Measurements from ENCODE around the gene PSORS1C1. TPM values are rescaled to one million over a fixed set of nuclear protein-coding genes. Genes with fewer than 3 reads are reported as not detected.

The PSORS1C1 gene
- total RNA-seq, 1 experiment from 2014 or later = 0.48 TPM

- Histone ChIP-seq H2BK20ac (ENCODE audit: low read depth, low read length, poor library complexity, severe bottlenecking) (no peak overlapping the region), H3K18ac (ENCODE audit: insufficient read length, low read depth, low read length) (no peak overlapping the region), H3K9me3 (ENCODE audit: control insufficient read depth, low read depth, low read length) (no peaks in the 10 kb centered on the region), H3K14ac (ENCODE audit: insufficient read depth, low read length) (no peak overlapping the region), H3K79me2 (ENCODE audit: insufficient read depth, low read length) (no peaks in the 10 kb centered on the region), H3K56ac (ENCODE audit: insufficient read length, low read depth, low read length) (no peak overlapping the region), H4K91ac (ENCODE audit: insufficient read length, low read depth, low read length) (no peak overlapping the region), H2BK120ac (ENCODE audit: low read depth, low read length, poor library complexity, severe bottlenecking) (no peak overlapping the region), H3K4me1 (ENCODE audit: insufficient read depth, low read length) (no peaks in the 10 kb centered on the region), H2BK5ac (ENCODE audit: insufficient read length, low read length) (no peak overlapping the region), H3K23ac (ENCODE audit: insufficient read length, low read depth, low read length) (no peak overlapping the region), H3K79me1 (ENCODE audit: insufficient read depth, low read depth, low read length, poor library complexity, severe bottlenecking) (no peaks in the 10 kb centered on the region), H3K27me3 (ENCODE audit: insufficient read depth, low read length) (no peaks in the 10 kb centered on the region), H4K20me1 (ENCODE audit: control insufficient read depth, insufficient read depth, insufficient read length) (no peaks in the 10 kb centered on the region), H3K4ac (ENCODE audit: low read depth, low read length) (no peak overlapping the region), H3K4me2 (ENCODE audit: insufficient read depth, insufficient read length, low read length) (no peak overlapping the region), H3K27ac (ENCODE audit: insufficient read length, low read depth, low read length) (no peak overlapping the region), H3K9ac (ENCODE audit: extremely low read depth, insufficient read length, low read length) (no peak overlapping the region), H2AK5ac (ENCODE audit: insufficient read length, low read length) (no peak overlapping the region), H3K23me2 (ENCODE audit: insufficient read length, low read depth, low read length, poor library complexity, severe bottlenecking) (no peaks in the 10 kb centered on the region), H4K5ac (ENCODE audit: insufficient read length, low read depth, low read length) (no peak overlapping the region), H2BK15ac (ENCODE audit: low read depth, low read length) (no peak overlapping the region), H2AFZ (ENCODE audit: low read length) (no peak overlapping the region), H3T11ph (ENCODE audit: low read length) (no peak overlapping the region), H4K8ac (replicated peaks; ENCODE audit: insufficient read length, low read depth, low read length) (no peak overlapping the region), H2BK12ac (ENCODE audit: insufficient read length, low read depth, low read length) (no peak overlapping the region)
- DNase-seq = no peak
- no CpG with 5 or more reads among the region's 2 CpGs for WGBS (ENCODE audit: extremely low coverage, insufficient read length, low lambda C conversion rate)
- H3K4me1 Mint-ChIP-seq = peaks cover 0 to 4% of the 10 kb centered on the region in 2 experiments; a peak in 2 of 4 replicates
- H3K36me3 Mint-ChIP-seq (ENCODE audit: insufficient read depth in 1 of 3, low read depth in 3 of 3) = no peaks in the 10 kb centered on the region
- no peaks in the 10 kb centered on the region; the same call in 1 of the 2 replicates for H3K27me3 Mint-ChIP-seq (ENCODE audit: low read depth)
- H3K27ac Mint-ChIP-seq = no peak overlapping the region
- no peak overlapping the region for H3K4me3 Mint-ChIP-seq
- H3K9me3 Mint-ChIP-seq = no peaks in the 10 kb centered on the region
- TF ChIP-seq, protein P1, sequence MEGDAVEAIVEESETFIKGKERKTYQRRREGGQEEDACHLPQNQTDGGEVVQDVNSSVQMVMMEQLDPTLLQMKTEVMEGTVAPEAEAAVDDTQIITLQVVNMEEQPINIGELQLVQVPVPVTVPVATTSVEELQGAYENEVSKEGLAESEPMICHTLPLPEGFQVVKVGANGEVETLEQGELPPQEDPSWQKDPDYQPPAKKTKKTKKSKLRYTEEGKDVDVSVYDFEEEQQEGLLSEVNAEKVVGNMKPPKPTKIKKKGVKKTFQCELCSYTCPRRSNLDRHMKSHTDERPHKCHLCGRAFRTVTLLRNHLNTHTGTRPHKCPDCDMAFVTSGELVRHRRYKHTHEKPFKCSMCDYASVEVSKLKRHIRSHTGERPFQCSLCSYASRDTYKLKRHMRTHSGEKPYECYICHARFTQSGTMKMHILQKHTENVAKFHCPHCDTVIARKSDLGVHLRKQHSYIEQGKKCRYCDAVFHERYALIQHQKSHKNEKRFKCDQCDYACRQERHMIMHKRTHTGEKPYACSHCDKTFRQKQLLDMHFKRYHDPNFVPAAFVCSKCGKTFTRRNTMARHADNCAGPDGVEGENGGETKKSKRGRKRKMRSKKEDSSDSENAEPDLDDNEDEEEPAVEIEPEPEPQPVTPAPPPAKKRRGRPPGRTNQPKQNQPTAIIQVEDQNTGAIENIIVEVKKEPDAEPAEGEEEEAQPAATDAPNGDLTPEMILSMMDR (conservative IDR thresholded peaks at IDR 0.05) = no peak
Measured at GRCh38 chr6:31103136-31103535, 11.5 kb upstream of the PSORS1C1 start.
